OCI-LY1 (cell line): Measurements from ENCODE around the gene PSME2.

ENCODE experiments used
- CTCF ChIP-seq: fragments of 200-600 bp; sonication (generic), shearing (Covaris generic); IDR thresholded peaks from 2 replicates; pipeline ENCODE4 v1.5.1; 2017; ENCODE audit warnings: mild to moderate bottlenecking, antibody characterized with exemption, low read length, moderate library complexity, mixed read lengths
- EZH2 ChIP-seq: fragments of 200-600 bp; sonication (generic), shearing (Covaris generic); IDR thresholded peaks from 2 replicates; pipeline ENCODE4 v1.8.0; 2017; ENCODE audit warnings: borderline replicate concordance, mixed run types, mild to moderate bottlenecking, antibody characterized with exemption, low read length, moderate library complexity, mixed read lengths

GRCh38 chr14:24133735-24134134, 12.7 kb downstream of the PSME2 start:
- TF ChIP-seq CTCF: no peak
- TF ChIP-seq EZH2: no peak
